HG03025 (cell line): ENCODE results near the gene OSTC.

ENCODE experiments used
- ATAC-seq: cut with Tn5 transposase; IDR thresholded peaks from one replicate; pipeline ENCODE4 v1.9.1; 2021; ENCODE audit warnings: mild to moderate bottlenecking, moderate library complexity; ENCODE audit not compliant: unreplicated experiment, low FRiP score

OSTC gene

DNA sequence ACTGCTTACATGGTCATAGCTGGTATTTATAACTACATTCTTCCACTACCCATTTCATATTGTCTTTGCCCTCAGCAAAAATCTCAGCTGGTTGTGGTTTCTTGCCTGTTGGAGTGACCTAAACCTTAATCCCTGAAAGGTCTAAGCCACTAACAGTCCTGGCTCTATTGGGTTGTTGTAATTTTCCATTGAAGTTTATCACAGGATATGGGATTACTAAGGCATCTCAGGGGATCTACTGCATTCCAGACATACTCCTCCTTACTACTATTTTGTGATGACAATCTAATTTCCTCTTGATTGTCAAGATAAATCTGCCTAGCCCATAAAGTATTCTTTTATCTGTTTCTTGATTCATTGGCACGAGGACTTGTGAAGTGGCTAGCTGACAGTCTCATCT lies 6.2 kb upstream of the OSTC start:
- ATAC-seq = no peak

GRCh38 chr4:108646706-108647105 lies 3.7 kb upstream of the OSTC start:
- no peak for ATAC-seq

- peak; percentile 8 for ATAC-seq
These were observed 562 bp upstream of the OSTC start for GRCh38 chr4:108649863-108650211.

DNA sequence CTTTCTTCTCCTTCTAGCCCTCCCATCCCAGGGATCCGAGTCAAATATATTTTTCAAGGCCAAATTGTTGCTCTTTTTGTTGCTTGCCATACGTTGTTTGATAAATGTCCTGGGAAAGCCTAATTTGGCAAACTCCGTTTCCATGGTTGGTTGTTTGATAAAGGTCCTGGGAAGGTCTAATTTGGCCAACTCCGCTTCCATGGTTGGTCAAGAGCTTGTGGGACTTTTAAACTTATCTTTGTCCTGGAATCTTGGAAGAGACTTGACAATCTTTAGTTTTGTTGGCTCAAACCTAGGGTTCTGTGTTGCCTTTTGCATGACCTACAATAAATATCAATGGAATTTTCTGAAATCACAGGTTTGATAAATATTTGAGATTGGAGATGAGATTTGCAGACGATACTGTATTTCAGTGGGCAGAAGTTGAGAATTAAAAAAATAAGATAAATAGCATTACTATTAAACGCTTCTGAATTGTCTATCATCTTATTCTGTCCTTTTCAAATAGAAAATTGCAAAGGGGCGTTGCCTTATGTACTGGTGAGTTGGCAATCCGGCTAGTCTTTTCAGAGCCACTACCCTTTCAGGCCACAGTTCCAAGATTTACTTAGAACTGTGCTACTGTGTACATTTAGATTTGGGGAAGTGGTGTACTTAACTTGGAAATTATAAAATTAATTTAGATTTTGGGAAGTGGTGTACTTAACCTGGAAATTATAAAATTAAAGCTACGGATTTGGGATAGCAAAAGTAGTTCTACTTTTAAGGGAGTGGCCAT lies 804 bp downstream of the OSTC start:
- ATAC-seq = no peak

GRCh38 chr4:108662629-108663028 lies 12.2 kb downstream of the OSTC start:
- ATAC-seq = no peak

DNA sequence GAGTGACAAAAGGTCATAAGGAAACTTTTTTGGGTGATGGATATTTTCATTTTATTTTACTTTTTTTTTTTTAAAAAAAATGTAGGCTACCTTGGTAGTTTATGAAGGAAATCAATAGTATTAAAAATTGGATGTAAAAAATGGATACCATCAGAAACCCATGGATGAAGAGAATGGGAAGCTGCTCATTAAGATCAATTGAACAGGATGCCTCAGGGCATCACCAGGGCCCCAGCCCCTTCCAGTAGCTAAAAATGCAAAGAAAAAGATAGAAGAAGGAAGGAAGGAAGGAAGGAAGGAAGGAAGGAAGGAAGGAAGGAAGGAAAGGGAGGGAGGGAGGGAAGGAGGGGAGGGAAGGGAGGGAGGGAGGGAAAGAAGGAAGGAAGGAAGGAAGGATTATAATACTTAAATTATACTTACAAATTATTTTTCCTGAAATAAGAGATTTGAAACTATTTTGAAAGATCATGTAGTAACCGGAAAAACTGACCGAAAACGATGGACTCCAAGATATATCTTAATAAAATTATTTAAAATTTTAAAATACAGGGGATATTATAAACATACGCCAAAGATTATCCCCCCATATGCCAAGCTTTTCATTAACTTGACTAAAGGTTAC lies 24.1 kb downstream of the OSTC start:
- no peak for ATAC-seq

- no peak for ATAC-seq
These were observed 31.0 kb downstream of the OSTC start for GRCh38 chr4:108681321-108681809.

DNA sequence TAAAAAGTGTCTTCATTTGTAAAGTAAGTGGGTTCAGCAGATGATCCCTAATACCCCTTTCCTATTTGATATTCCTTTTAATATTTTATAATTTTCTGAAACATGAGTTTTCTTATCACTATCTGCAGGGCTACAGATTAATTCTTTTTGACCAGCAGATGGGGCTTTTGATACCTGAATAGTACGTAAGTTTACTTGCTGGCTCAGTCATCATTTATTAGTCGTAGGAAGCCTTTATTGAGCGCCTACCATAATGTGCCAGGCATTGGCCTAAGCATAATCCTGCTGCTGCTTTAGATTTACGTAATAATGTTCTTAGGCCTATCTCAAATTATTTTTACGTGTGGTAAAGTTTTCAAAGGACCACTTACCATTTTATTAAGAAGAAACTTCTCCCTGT lies 33.1 kb downstream of the OSTC start:
- no peak for ATAC-seq

- ATAC-seq = no peak
These were observed 34.8 kb downstream of the OSTC start for GRCh38 chr4:108685036-108685686.

GRCh38 chr4:108690738-108691137 lies 40.3 kb downstream of the OSTC start:
- ATAC-seq = no peak

DNA sequence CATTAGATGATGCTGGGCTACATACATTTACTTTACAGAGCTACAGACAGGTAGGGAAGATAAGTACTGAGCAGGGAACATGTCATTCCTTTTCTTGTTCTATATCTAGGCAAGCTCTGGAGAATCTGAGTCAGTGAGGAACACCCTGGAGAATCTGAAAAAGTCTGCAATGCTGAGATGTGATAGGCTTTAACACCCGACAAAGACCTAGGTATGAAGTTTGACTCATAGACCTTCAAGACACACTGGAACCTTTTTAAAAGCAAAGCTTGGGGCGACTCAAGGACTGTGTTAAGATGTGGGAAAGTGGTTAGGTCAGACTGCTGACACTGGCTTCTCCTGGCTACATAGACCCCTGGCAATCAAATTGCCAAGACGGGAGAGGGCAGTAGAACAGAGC lies 42.8 kb downstream of the OSTC start:
- no peak for ATAC-seq

DNA sequence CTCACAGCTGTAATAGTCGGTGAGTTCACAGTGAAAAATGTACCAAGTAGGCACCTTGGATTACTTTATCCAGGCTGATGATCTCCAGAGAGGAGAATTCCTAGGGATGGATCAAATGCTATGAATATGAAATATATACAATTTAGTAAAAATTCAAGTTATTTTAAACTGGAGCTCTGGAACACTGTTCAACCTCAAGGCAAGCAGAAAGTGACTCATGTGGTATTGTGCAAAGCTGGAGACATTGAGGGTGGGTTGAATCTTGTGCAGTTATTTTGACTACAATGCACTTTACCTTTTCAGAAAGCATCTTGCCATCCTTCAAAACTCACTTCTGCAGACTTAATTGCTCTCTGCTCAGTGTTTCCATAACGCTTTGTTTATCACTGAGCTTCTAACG lies 43.4 kb downstream of the OSTC start:
- no peak for ATAC-seq

DNA sequence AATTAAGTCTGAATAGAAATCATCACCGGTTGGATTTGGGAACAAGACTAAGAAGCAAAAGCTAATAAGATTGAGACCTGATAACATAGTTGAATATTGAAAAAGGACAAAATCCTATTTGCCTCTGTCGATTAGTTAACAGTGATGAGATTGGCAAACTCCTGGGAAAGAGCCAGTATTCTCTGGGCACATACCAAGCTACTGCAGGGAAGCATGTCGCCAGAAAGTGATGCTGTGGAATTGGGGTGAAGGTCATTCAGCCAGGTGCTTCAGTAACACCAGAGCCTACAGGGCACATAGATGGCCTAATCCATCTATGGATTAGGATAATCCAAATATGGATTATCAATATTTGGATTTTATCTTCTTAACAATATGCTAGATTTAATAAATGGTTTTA lies 44.0 kb downstream of the OSTC start:
- no peak for ATAC-seq

DNA sequence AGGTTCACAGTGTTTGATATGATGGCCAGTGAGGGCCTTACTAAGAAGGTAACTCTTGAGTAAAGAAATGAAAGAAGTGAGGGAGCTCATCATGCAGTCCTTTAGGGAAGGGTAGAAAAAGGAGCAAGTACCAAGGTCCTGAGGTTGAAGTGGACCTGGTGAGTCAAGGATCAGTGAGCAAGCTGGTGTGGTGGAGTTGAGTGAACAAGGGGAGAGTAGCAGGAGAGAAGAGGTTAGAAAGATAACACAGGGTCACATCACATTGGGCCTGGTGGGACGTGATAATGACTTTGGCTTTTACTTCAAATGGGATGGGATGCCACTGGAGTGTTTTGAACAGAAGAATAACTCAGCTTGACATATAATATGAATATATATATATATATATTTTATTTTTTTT lies 44.7 kb downstream of the OSTC start:
- ATAC-seq = no peak

GRCh38 chr4:108696160-108696559 lies 45.8 kb downstream of the OSTC start:
- no peak for ATAC-seq

DNA sequence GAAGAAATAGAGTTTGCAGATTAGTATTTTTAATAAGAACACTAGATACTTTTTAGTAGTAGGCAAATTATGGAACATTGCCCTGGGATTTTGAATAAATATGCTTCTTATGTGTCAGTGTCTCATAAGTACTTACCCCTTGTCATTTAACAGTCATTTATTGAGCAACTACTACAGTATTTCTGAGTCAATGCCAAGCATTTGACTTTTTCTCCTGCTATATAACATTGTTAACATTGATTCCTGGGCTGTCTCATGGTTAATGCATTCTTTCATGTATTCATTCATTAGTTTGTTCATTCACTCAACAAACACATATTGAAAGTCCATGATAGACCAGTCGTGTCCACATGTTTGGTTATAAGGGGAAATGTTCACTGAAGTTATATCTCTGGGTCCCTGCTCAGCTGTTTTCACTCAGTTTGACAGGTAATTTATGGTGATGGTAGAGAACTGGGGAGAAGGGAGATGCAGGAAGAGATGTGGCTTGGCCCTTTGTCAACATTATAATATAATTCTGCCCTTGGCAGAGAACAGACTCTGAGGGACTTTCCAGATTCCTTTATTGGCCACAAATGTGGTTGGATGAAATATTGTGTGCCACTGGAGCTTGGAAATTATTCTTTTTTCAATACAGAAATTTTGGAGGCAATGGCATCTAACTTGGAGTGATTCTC lies 49.8 kb downstream of the OSTC start:
- ATAC-seq = no peak

DNA sequence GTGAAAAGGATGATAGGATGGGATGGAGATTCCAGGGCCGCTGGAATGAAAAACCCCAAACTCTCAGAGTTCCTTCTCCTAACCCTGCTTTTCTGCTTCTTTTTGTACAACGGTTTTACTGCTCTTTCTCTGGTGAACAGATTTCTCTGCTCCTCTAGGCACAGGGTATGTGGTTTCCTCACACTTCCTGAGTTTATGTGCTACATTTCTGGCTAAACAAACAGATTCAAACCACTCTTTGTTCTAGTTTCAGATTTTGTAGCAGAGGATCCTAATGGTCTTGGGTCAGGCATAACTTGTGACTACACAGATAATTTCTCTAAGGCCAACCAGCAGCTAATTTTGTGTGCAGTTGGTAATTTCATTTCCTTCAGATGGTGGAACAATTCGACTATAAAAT lies 52.6 kb downstream of the OSTC start:
- ATAC-seq = no peak

DNA sequence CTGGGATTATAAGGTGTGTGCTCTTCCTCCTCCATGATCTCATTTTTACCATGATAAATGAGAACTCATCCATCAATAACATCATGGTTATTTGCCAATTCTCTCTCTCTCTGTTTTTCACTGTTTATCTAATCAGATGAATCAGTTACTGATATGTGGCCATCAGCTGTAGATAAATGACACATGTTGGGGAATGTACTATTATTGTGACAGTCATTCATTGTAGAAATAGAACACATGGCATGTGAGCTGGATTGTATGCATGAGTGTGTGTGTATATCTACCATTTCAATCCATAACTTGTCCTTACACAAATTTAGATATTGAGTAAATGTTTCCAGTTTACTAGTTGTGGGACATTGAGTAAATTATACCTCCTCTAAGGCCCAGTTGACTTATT lies 53.0 kb downstream of the OSTC start:
- ATAC-seq = no peak

GRCh38 chr4:108703966-108704365 lies 53.6 kb downstream of the OSTC start:
- ATAC-seq = no peak

GRCh38 chr4:108706289-108706688 lies 55.9 kb downstream of the OSTC start:
- no peak for ATAC-seq

DNA sequence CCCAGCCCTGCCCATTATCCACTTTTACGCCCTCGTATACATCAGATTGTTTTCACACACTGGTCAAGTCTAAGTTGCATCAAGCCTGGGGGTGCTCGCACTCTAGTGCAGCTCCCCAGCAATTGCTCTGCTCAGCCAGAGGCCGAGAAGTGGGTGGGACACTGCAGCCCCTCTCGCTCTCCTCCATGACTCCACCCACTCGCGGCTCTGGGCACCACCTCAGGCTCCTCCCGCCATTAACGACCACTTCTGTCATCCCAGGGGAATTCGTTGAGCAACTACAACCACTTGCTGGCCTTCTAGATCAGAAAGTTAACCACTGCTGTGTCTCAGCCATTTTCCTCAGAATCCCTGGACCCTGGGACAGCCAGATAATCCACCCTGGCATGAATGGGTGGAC lies 58.8 kb downstream of the OSTC start:
- ATAC-seq = no peak
